Measurements from ENCODE around the gene TPRG1L. TPM values are rescaled to one million over a fixed set of nuclear protein-coding genes. Genes with fewer than 3 reads are reported as not detected.

The TPRG1L gene
- total RNA-seq: 40.4 TPM

GRCh38 chr1:3624200-3625136, at the start of gene TPRG1L:
Gene TPRG1L, plus strand, starts transcription at chr1:3625015. Its CDS starts 58 bp downstream, at chr1:3625073.

DNA sequence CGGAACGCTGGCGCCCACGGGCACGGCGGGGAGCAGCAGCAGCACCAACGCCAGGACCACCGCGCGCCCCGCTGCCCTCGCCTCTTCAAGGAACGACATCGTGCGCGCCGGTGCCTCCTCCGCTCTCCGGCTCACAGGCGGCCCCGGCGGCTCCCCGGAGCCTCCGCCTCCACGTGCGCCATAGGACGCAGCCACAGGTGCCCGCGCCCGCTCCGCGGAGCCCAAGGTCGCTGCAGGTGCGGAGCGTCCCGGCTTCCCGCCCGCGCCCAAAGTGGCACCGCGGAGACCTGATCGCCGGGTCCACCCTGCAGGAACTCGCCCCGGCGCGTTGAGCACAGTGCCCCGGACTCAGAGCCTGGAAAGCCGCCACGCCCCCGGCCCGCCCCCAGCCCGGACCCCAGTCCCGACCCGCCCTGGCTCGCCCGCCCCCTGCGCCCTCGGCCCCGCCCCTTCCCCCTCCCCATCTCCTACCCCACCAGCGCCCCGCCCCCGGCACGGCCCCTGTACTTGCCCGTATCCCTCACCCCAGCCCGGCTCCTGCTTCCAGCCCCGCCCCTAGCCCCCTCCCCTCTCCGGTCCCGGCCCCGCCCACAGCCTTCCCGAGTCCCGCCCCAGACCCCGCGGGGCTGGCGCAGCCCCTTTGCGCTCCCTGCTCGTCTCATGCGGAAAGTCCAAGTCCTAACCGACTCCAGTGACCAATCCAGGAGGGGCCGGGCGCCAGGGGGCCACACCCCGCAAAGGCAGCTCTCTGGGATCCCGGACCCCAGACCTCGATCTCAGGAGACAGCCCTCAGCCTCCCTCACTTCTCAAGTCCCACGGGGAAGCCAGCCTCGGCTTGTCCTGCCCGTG, 13.4 kb upstream of the TPRG1L start, which contains the start of gene MEGF6:
TSS of gene MEGF6 (minus strand) at position 339 of the 850 bp plus-strand sequence. CDS start at position 99, 240 bp downstream.

DNA sequence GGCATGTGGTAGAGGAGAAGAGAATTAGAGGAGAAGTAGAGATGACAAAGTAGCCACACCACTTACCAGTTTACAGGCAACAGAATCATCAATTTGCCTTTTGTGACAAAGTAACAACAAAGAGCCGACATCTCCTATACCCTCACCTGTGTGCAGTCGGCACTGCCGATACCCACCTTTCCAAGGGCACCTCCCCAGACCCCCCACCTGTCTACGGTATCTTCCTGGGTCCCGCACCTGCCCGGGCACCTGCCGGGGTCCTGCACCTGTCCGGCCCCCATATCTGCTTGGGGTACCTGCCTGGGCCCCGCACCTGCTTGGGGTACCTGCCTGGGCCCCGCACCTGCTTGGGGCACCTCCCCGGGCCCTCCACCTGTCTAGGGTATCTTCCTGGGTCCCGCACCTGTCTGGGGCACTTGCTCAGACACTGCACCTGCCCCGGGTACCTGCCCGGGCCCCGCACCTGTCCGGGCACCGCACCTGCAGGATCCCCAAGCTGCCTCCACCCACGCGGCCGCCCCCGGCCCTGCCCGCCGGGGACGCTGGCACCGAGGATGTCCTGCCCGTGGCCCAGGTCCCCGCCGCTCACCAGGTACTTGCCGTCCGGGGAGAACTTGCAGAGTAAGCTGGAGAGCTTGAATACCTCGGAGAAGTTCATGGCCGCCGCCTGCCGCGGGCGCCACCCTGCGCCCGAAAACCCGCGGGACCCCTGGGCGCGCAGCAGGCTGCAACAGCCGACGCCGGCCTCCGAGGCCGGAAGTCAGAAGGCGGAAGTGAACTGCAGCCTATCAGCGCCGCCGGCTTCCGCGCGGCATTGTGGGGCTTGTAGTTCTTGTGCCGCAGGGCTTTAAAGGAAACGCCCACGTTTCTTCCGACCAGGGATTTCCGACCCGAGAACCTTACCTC, 24.8 kb downstream of the TPRG1L start, which contains the start of gene WRAP73:
TSS of gene WRAP73 (minus strand) at position 762 of the 906 bp plus-strand sequence. CDS start at position 658, 104 bp downstream.

GRCh38 chr1:3651930-3652547, 27.2 kb downstream of the TPRG1L start, which contains the start of gene TP73:
Gene TP73, plus strand, starts transcription at chr1:3652516. Its CDS starts 29,850 bp downstream, at chr1:3682366.

Other genes starting within 250 kb of the TPRG1L start
- 2.5 TPM for gene ARHGEF16, start 170.3 kb upstream of the TPRG1L start, total RNA-seq
- 5.8 TPM for gene MEGF6, start 13.5 kb upstream of the TPRG1L start, total RNA-seq
- gene WRAP73, start 25.1 kb downstream of the TPRG1L start, total RNA-seq: 11.1 TPM
- gene TP73, start 27.5 kb downstream of the TPRG1L start, total RNA-seq: 0.92 TPM
- not detected for gene CCDC27, start 127.4 kb downstream of the TPRG1L start, total RNA-seq
- 0.92 TPM for gene SMIM1, start 147.7 kb downstream of the TPRG1L start, total RNA-seq
- gene LRRC47, start 171.5 kb downstream of the TPRG1L start, total RNA-seq: 32.1 TPM
- gene CEP104, start 232.2 kb downstream of the TPRG1L start, total RNA-seq: 24.9 TPM
- 6.5 TPM for gene DFFB, start 232.5 kb downstream of the TPRG1L start, total RNA-seq